ENCODE measurements around the gene SLC16A4.

SLC16A4 gene

GRCh38 chr1:110319332-110320167, 71.3 kb downstream of the SLC16A4 start:
- TF ChIP-seq CTCF (conservative IDR thresholded peaks at IDR 0.05; ENCODE audit: low read depth, low read length) = no peak
- no peak overlapping the region for H3K4me3 ChIP-seq (ENCODE audit: low read depth, low read length)
- no peak for DNase-seq (ENCODE audit: low read depth)

- no peak overlapping the region for H3K4me3 ChIP-seq (ENCODE audit: low read depth, low read length)
- no peak for DNase-seq (ENCODE audit: low read depth)
- TF ChIP-seq CTCF (conservative IDR thresholded peaks at IDR 0.05; ENCODE audit: low read depth, low read length) = no peak
Observed at GRCh38 chr1:110318046-110318445, 72.8 kb downstream of the SLC16A4 start.

GRCh38 chr1:110316735-110317134, 74.1 kb downstream of the SLC16A4 start:
- no peak for DNase-seq (ENCODE audit: low read depth)
- no peak for TF ChIP-seq CTCF (conservative IDR thresholded peaks at IDR 0.05; ENCODE audit: low read depth, low read length)
- no peak overlapping the region for H3K4me3 ChIP-seq (ENCODE audit: low read depth, low read length)
